Mesothelial cell of epicardium (in vitro differentiated cells): Measurements from ENCODE around the gene ATF7IP2. TPM values are rescaled to one million over a fixed set of nuclear protein-coding genes. Genes with fewer than 3 reads are reported as not detected.
"Not testable (repeated sequence)": the region's sequence is repeated elsewhere in the genome, so short reads cannot be mapped to it uniquely, and the experiment has no call there.

Source experiments
- DNase-seq, 2 experiments: peaks; one replicate each; pipeline ENCODE4 v3.0.0; 2021; ENCODE audit warnings: low spot score in 2 of 2; ENCODE audit not compliant: unreplicated experiment in 2 of 2
- H3K27ac Mint-ChIP-seq: 2 replicates; pipeline ENCODE4 v1.8.0; 2021; ENCODE audit warnings: mixed read lengths
- H3K27me3 Mint-ChIP-seq: 2 replicates; pipeline ENCODE4 v1.8.0; 2021; ENCODE audit warnings: low read depth, mixed read lengths
- H3K36me3 Mint-ChIP-seq: 2 replicates; pipeline ENCODE4 v1.8.0; 2021; ENCODE audit warnings: mixed read lengths
- H3K4me1 Mint-ChIP-seq: 2 replicates; pipeline ENCODE4 v1.8.0; 2021; ENCODE audit warnings: mixed read lengths
- H3K4me3 Mint-ChIP-seq: 2 replicates; pipeline ENCODE4 v1.8.0; 2021; ENCODE audit warnings: mild to moderate bottlenecking, moderate library complexity, mixed read lengths
- H3K9me3 Mint-ChIP-seq: 2 replicates; pipeline ENCODE4 v1.8.0; 2021; ENCODE audit warnings: mixed read lengths
- total RNA-seq: library from RNA; stranded (reverse); gene quantifications from 3 replicates; pipeline ENCODE4 v1.2.1, GENCODE V29; 2021
- TF ChIP-seq, protein P1 (sequence below): fragments of 200-600 bp; sonication (generic); IDR thresholded peaks from one replicate; pipeline ENCODE4 v1.5.0; 2021; ENCODE audit warnings: antibody characterized with exemption; ENCODE audit not compliant: unreplicated experiment

ATF7IP2 gene
- total RNA-seq, 1 donor from 2014 or later = 50.9 TPM

DNA sequence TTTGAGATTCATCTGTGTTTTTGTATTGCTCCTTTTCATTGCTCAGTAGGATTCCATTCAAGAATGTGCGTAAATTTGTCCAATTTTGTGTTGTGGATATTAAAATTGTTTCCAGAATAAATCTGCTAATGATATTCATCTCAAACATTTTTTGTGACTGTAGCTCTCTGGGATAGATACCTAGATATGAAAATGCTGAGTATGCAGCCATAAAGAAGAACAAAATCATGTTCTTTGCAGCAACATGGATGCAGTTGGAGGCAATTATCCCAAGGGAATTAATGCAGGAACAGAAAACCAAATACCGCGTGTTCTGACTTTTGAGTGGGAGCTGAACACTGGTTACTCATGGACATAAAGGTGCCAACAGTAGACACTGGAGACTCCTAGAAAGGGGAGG, 40.2 kb upstream of the ATF7IP2 start:
- H3K4me1 Mint-ChIP-seq = no peaks in the 10 kb centered on the region
- no peak overlapping the region for H3K27ac Mint-ChIP-seq
- no peak for DNase-seq
- peaks cover 9% of the 10 kb centered on the region for H3K36me3 Mint-ChIP-seq
- no peak overlapping the region for H3K4me3 Mint-ChIP-seq
- TF ChIP-seq, protein P1, sequence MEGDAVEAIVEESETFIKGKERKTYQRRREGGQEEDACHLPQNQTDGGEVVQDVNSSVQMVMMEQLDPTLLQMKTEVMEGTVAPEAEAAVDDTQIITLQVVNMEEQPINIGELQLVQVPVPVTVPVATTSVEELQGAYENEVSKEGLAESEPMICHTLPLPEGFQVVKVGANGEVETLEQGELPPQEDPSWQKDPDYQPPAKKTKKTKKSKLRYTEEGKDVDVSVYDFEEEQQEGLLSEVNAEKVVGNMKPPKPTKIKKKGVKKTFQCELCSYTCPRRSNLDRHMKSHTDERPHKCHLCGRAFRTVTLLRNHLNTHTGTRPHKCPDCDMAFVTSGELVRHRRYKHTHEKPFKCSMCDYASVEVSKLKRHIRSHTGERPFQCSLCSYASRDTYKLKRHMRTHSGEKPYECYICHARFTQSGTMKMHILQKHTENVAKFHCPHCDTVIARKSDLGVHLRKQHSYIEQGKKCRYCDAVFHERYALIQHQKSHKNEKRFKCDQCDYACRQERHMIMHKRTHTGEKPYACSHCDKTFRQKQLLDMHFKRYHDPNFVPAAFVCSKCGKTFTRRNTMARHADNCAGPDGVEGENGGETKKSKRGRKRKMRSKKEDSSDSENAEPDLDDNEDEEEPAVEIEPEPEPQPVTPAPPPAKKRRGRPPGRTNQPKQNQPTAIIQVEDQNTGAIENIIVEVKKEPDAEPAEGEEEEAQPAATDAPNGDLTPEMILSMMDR = no peak
- H3K27me3 Mint-ChIP-seq = no peaks in the 10 kb centered on the region
- H3K9me3 Mint-ChIP-seq = peaks cover 34% of the 10 kb centered on the region

DNA sequence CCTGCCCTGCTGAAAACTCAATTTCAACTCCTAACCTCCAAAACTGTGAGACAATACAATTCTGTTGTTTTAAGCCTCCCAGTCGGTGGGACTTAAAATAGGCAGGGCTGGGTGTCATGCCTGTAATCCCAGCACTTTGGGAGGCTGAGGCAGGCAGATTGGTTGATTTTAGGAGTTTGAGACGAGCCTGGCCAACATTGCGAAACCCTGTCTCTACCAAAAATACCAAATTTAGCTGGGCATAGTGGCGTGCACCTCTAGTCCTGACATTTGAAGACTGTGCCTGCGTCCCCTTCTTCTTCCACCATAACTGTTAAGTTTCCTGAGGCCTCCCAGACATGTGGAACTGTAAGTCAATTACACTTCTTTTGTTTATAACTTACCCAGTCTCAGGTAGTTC, 36.0 kb upstream of the ATF7IP2 start:
- no peak overlapping the region for H3K27ac Mint-ChIP-seq
- no peaks in the 10 kb centered on the region for H3K27me3 Mint-ChIP-seq
- no peaks in the 10 kb centered on the region for H3K36me3 Mint-ChIP-seq
- no peak for DNase-seq
- H3K4me1 Mint-ChIP-seq = no peaks in the 10 kb centered on the region
- no peak overlapping the region for H3K4me3 Mint-ChIP-seq
- peaks cover 11% of the 10 kb centered on the region for H3K9me3 Mint-ChIP-seq
- TF ChIP-seq, protein P1 = no peak

DNA sequence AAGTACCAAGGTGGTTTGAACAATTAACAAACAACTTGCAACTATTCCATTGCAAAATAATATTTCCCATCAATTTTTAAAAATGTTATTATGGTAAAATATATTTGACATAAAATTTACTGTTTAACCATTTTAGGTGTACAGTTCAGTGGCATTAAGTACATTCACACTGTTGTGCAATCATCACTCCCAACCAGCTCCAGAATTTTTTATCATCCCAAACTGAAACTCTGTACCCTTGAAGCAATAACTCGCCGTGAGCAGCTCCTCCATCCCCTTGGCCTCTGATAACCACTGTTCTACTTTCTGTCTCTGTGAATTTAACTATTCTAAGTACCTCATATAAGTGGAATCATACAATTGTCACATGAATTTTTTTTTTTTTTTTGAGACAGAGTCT, 33.6 kb upstream of the ATF7IP2 start:
- no peak overlapping the region for H3K4me3 Mint-ChIP-seq
- H3K27ac Mint-ChIP-seq = no peak overlapping the region
- no peaks in the 10 kb centered on the region for H3K27me3 Mint-ChIP-seq
- no peak for DNase-seq
- no peaks in the 10 kb centered on the region for H3K4me1 Mint-ChIP-seq
- peaks cover 4% of the 10 kb centered on the region for H3K9me3 Mint-ChIP-seq
- no peaks in the 10 kb centered on the region for H3K36me3 Mint-ChIP-seq
- TF ChIP-seq, protein P1 = no peak

DNA sequence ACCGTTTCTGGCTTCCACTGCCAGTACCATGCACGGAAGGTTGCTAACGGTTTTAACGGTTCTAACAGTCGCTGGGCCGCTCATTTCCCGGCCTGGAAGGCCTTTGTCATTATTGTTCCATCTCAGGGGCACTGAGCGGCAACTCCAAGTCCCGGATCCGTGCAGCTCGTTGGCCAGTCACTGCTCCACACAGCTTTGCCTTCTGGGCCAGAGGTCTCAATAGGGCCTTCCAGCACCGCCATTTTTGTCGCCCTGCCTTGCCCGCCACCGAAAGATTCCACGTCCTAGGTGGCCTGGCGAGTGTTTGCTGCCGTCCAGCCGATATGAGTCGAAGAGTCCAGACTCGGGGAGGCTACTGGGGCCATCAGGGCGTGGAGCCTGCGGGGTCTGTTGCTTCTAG, 30.3 kb upstream of the ATF7IP2 start:
- Mint-ChIP-seq H3K4me1 (no peaks in the 10 kb centered on the region), H3K4me3 (no peak overlapping the region), H3K27ac (no peak overlapping the region), H3K36me3 (no peaks in the 10 kb centered on the region), H3K27me3 (no peaks in the 10 kb centered on the region), H3K9me3 (peaks cover 4% of the 10 kb centered on the region)
- TF ChIP-seq, protein P1 = no peak
- no peak for DNase-seq

DNA sequence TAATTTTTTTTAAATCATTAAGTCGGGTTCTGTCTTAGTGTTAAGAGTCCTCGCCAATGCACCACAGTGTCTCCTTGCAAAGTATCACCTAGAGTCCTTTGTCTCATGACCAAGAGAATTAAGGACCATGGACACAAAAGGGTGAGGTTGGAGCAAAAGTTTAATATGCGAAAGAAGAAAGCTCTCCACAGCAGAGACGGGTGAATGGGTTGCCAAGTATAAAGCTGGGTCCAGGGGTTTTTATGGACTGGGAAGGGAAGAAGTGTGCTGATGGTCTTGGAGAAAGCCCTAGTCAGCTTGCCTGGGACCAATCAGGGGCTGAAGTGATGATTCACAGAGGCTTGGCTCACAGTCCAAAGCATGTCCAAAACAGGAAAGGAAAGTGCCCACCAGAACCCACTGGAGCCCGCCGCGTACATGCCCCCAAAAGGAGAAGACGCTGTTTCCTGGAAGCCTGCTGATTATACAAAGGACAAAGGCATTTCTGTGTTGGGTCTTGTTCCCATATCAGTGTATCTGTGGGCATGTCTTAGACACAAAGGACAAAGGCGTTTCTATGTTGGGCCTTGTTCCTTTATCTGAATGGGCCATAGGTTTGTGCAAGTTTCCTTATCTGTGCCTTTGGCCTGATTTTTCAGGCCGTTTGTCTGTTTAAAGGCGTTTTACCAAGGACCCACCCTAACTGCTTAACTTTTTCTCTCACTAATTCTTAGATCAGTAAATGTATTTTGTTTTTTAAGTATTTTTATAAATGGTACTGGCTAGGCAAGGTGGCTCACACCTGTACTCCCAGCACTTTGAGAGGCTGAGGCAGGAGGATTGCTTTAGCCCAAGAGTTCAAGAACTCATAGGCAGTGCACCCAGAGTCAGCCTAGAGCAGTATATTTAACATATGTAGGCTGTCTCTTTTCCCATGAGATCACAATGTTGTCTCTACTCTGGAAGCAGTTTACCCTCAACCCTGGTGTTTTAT, 28.7 kb upstream of the ATF7IP2 start:
- TF ChIP-seq, protein P1 = no peak
- Mint-ChIP-seq H3K36me3 (no peaks in the 10 kb centered on the region), H3K27me3 (no peaks in the 10 kb centered on the region), H3K4me3 (no peak overlapping the region), H3K9me3 (peaks cover 4% of the 10 kb centered on the region), H3K27ac (no peak overlapping the region), H3K4me1 (peaks cover 2% of the 10 kb centered on the region)
- no peak for DNase-seq

DNA sequence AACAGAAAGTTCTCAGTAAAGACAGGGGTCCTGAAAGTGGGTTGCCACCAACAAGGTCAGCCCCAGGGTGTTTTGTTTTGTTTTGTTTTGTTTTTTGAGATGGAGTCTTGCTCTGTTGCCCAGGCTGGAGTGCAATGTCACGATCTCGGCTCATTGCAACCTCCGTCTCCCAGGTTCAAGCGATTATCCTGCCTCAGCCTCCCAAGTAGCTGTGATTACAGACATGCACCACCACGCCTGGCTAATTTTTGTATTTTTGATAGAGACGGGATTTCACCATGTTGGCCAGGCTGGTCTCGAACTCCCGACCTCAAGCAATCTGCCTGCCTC, 24.1 kb upstream of the ATF7IP2 start:
- not testable (repeated sequence) for H3K27ac Mint-ChIP-seq, DNase-seq, H3K4me1 Mint-ChIP-seq, H3K9me3 Mint-ChIP-seq, H3K4me3 Mint-ChIP-seq, H3K27me3 Mint-ChIP-seq, H3K36me3 Mint-ChIP-seq
